ENCODE data around the gene ALG9.

DNA sequence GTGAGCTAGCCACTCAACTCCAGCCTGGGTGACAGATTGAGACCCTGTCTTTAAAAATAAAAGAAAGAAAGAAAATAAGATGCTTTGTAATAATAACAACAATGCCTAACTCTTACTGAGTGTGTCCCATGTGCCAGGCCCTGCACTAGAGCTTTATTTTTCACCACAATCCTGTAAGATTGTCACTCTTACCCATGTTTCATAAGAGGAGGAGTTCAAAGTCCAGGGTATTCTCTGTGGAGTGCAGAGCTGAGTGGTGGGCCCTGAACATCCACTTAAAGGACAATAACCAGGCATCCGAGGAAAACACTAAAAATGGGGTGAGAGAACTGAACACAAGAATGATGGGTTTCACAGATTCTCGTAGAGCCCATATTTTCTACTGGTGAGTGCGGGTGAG lies 46.4 kb upstream of the ALG9 start:
- TF ChIP-seq CTCF (conservative IDR thresholded peaks at IDR 0.05; ENCODE audit: low read depth, low read length) (no peak), POLR2A (IDR thresholded peaks at IDR 0.05; ENCODE audit: low read depth, low read length) (no peak), FOS (IDR thresholded peaks at IDR 0.05; ENCODE audit: low read depth, low read length) (no peak), MXI1 (IDR thresholded peaks at IDR 0.05; ENCODE audit: borderline replicate concordance, low read depth, low read length) (no peak), CEBPB (IDR thresholded peaks at IDR 0.05; ENCODE audit: low read depth, low read length) (no peak), SMC3 (IDR thresholded peaks at IDR 0.05; ENCODE audit: low read depth, low read length) (no peak), MAZ (IDR thresholded peaks at IDR 0.05; ENCODE audit: borderline replicate concordance, low read depth, low read length) (no peak), RAD21 (IDR thresholded peaks at IDR 0.05; ENCODE audit: low read length) (no peak), RCOR1 (IDR thresholded peaks at IDR 0.05; ENCODE audit: insufficient replicate concordance, low read length) (no peak), NFE2L2 (IDR thresholded peaks at IDR 0.05; ENCODE audit: low read depth, low read length) (no peak)
- TF ChIP-seq, protein P1, sequence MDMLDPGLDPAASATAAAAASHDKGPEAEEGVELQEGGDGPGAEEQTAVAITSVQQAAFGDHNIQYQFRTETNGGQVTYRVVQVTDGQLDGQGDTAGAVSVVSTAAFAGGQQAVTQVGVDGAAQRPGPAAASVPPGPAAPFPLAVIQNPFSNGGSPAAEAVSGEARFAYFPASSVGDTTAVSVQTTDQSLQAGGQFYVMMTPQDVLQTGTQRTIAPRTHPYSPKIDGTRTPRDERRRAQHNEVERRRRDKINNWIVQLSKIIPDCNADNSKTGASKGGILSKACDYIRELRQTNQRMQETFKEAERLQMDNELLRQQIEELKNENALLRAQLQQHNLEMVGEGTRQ (IDR thresholded peaks at IDR 0.05; ENCODE audit: low read depth, low read length): no peak
- TF ChIP-seq, protein P2, sequence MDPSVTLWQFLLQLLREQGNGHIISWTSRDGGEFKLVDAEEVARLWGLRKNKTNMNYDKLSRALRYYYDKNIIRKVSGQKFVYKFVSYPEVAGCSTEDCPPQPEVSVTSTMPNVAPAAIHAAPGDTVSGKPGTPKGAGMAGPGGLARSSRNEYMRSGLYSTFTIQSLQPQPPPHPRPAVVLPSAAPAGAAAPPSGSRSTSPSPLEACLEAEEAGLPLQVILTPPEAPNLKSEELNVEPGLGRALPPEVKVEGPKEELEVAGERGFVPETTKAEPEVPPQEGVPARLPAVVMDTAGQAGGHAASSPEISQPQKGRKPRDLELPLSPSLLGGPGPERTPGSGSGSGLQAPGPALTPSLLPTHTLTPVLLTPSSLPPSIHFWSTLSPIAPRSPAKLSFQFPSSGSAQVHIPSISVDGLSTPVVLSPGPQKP (IDR thresholded peaks at IDR 0.05; ENCODE audit: borderline replicate concordance, low read depth, low read length): no peak
